Activated CD4-positive, alpha-beta T cell treated with anti-CD3 and anti-CD28 coated beads, Interleukin-2, amount 10 ng/mL, durations not matched to agents 7 days and 5 days (primary cell): ENCODE measurements around the gene SCYGR1. TPM values are rescaled to one million over a fixed set of nuclear protein-coding genes. Genes with fewer than 3 reads are reported as not detected.

Experiments
- CTCF ChIA-PET: fragments of 350-600 bp; sonication (Branson Sonifier 250); formaldehyde crosslinking; loops from one replicate; lab custom pipeline; 2021; ENCODE audit warnings: antibody characterized with exemption; lab: Charles Lee
- POLR2A ChIA-PET: fragments of 350-600 bp; sonication (Branson Sonifier 250); formaldehyde crosslinking; loops from one replicate; lab custom pipeline; 2021; ENCODE audit warnings: antibody characterized with exemption; lab: Charles Lee
- DNase-seq: peaks from one replicate; pipeline ENCODE4 v3.0.0-alpha.2; 2020
- H3K27ac Mint-ChIP-seq: one replicate; pipeline ENCODE4 v1.8.0; 2021; ENCODE audit warnings: mild to moderate bottlenecking, moderate library complexity, mixed read lengths
- H3K27me3 Mint-ChIP-seq: one replicate; pipeline ENCODE4 v1.8.0; 2021; ENCODE audit warnings: mixed read lengths
- H3K36me3 Mint-ChIP-seq: one replicate; pipeline ENCODE4 v1.8.0; 2021; ENCODE audit warnings: low read depth, mixed read lengths
- H3K4me1 Mint-ChIP-seq: one replicate; pipeline ENCODE4 v1.8.0; 2021; ENCODE audit warnings: mixed read lengths
- H3K4me3 Mint-ChIP-seq: one replicate; pipeline ENCODE4 v1.8.0; 2021; ENCODE audit warnings: mild to moderate bottlenecking, moderate library complexity, mixed read lengths
- H3K9me3 Mint-ChIP-seq: one replicate; pipeline ENCODE4 v1.8.0; 2021; ENCODE audit warnings: mixed read lengths
- total RNA-seq, 2 experiments: library from RNA; stranded (reverse); gene quantifications; one replicate each; pipeline ENCODE4 v1.2.3, GENCODE V29; 2021

Gene SCYGR1
- total RNA-seq, 2 experiments from 2014 or later, result not detected

GRCh38 chr2:227412877-227413276 is 25.1 kb upstream of the SCYGR1 start:
- ChIA-PET CTCF (no interaction called here), POLR2A (no interaction called here)
- H3K27ac Mint-ChIP-seq, result no peak overlapping the region
- DNase-seq, result no peak
- no peak overlapping the region for H3K4me3 Mint-ChIP-seq
- H3K4me1 Mint-ChIP-seq, result peaks cover 24% of the 10 kb centered on the region
- H3K36me3 Mint-ChIP-seq, result no peaks in the 10 kb centered on the region
- no peaks in the 10 kb centered on the region for H3K9me3 Mint-ChIP-seq
- H3K27me3 Mint-ChIP-seq, result no peaks in the 10 kb centered on the region

DNA sequence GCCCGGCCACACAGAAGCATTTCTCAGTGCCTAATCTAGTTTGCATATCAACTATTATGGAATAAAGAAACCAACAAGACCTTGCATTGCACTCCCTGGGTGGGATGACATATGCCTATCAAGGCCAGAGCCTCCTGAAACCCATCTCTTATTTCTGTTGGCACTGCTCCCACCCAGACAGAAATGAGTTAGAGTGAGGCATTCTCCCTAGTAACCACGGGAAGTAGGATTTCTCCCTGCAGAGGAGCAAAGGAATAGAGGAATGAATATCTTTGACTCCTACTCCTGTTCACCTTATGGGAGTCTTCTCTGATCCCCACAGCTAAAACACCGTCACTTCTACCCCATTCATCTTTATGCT is 24.2 kb upstream of the SCYGR1 start:
- Mint-ChIP-seq H3K36me3 (no peaks in the 10 kb centered on the region), H3K4me3 (no peak overlapping the region), H3K4me1 (peaks cover 24% of the 10 kb centered on the region), H3K9me3 (no peaks in the 10 kb centered on the region), H3K27me3 (no peaks in the 10 kb centered on the region), H3K27ac (no peak overlapping the region)
- DNase-seq, result no peak
- POLR2A ChIA-PET, result no interaction called here
- CTCF ChIA-PET, result no interaction called here

DNA sequence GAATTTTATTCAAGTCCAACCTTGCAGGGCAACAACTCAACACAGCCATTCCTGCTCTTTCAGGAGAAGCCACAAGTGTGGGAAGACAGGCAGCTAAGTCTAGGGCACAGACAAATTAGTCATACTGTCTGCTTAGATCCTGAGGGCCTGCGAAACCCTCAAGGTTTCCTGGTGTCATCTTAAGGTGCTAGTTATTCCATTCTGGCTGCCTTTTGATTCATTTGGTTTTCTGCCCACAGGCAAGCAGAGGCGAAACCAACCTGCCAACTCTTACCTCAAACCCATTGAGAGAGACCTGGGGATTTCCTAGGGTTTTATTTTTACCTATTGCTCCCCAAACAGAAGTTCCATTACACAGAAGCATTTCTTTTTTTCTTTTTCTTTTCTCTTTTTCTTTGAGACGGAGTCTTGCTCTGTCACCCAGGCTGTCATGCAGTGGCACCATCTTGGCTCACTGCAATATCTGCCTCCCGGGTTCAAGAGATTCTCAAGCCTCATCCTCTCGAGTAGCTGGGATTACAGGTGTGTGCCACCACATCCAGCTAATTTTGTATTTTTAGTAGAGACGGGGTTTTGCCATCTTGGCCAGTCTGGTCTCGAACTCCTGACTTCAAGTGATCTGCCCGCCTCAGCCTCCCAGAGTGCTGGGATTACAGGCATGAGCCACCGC is 23.7 kb upstream of the SCYGR1 start:
- peak; percentile 45 for DNase-seq
- H3K4me1 Mint-ChIP-seq, result peaks cover 29% of the 10 kb centered on the region
- ChIA-PET CTCF (no interaction called here), POLR2A (no interaction called here)
- no peaks in the 10 kb centered on the region for H3K36me3 Mint-ChIP-seq
- H3K9me3 Mint-ChIP-seq, result no peaks in the 10 kb centered on the region
- H3K27me3 Mint-ChIP-seq, result no peaks in the 10 kb centered on the region
- peak overlapping the region; percentile 6 for H3K27ac Mint-ChIP-seq
- no peak overlapping the region for H3K4me3 Mint-ChIP-seq

DNA sequence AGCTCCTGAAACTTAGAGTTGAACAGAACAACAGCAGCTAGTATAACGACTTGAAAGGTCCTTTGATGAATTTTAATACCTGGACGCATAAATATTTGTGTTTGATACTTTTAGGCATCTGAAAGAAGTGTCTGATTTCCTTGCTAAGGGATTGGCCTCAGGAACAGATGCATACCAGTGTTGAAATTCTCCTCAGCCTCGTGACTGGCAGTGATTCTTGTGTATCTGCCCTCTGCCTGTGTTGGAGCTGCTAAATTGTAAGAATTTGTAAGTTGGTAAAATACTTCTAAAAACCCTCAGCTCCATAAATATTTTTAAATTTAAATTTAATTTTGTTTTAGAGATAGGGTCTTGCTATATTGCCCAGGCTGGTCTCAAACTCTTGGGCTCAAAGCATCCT is 22.4 kb upstream of the SCYGR1 start:
- Mint-ChIP-seq H3K4me3 (no peak overlapping the region), H3K27ac (no peak overlapping the region), H3K36me3 (no peaks in the 10 kb centered on the region), H3K4me1 (peaks cover 32% of the 10 kb centered on the region), H3K9me3 (no peaks in the 10 kb centered on the region), H3K27me3 (no peaks in the 10 kb centered on the region)
- POLR2A ChIA-PET, result no interaction called here
- CTCF ChIA-PET, result interaction anchor here (0.6 to 1.6 kb wide), 2 partner anchors 8 to 1182 kb away, joined by 3 read pairs; no protein-coding TSS in a partner anchor
- DNase-seq, result no peak

DNA sequence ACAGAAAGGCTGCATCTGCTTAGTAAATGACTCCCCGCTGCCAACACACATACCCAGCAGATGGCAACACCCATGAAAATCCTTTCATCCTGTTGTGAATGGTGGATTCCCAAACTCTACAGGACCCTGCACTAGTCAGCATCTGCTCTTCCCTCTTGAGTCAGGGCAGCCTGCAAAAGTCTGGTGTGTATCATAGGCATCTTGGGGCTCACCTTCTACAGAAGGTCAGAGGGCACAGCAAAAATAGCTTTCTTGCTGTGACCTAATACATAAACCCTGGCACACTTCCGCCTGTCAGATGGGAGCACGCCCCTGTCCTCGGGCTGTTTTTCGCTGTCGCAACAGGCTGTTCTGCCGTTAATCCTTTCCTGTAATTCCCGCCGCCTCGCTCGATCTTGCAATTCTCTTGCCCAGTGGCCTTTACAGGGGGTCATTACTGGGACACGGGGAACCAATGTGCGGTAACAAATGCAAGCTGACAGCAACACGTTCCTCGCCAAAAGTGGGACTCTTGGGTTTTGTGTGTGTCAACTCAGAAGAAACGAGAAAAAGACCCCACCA is 19.9 kb upstream of the SCYGR1 start:
- no peaks in the 10 kb centered on the region for H3K27me3 Mint-ChIP-seq
- no peaks in the 10 kb centered on the region for H3K9me3 Mint-ChIP-seq

GRCh38 chr2:227406177-227407031 is 18.7 kb upstream of the SCYGR1 start:
- no peak overlapping the region for H3K27ac Mint-ChIP-seq
- H3K36me3 Mint-ChIP-seq, result no peaks in the 10 kb centered on the region
- H3K4me3 Mint-ChIP-seq, result no peak overlapping the region
- peaks cover 21% of the 10 kb centered on the region for H3K4me1 Mint-ChIP-seq
- no peaks in the 10 kb centered on the region for H3K27me3 Mint-ChIP-seq
- ChIA-PET CTCF (interaction anchor here (0.6 kb wide), 1 partner anchor 456 kb away, joined by 4 read pairs; no protein-coding TSS in a partner anchor), POLR2A (no interaction called here)
- peak; percentile 9 for DNase-seq
- H3K9me3 Mint-ChIP-seq, result no peaks in the 10 kb centered on the region

More for the DNA sequence above, 19.9 kb upstream of the SCYGR1 start:
- ChIA-PET CTCF (no interaction called here), POLR2A (no interaction called here)
- no peak overlapping the region for H3K27ac Mint-ChIP-seq
- no peak overlapping the region for H3K4me3 Mint-ChIP-seq
- peaks cover 32% of the 10 kb centered on the region for H3K4me1 Mint-ChIP-seq
- DNase-seq, result no peak
- H3K36me3 Mint-ChIP-seq, result no peaks in the 10 kb centered on the region

GRCh38 chr2:227404585-227405271 is 17.0 kb upstream of the SCYGR1 start:
- H3K27me3 Mint-ChIP-seq, result no peaks in the 10 kb centered on the region

GRCh38 chr2:227402959-227403358 is 15.2 kb upstream of the SCYGR1 start:
- Mint-ChIP-seq H3K27ac (no peak overlapping the region), H3K9me3 (no peaks in the 10 kb centered on the region), H3K36me3 (no peaks in the 10 kb centered on the region), H3K4me1 (peaks cover 17% of the 10 kb centered on the region), H3K27me3 (no peaks in the 10 kb centered on the region), H3K4me3 (no peak overlapping the region)
- DNase-seq, result no peak
- CTCF ChIA-PET, result no interaction called here
- POLR2A ChIA-PET, result interaction anchor here (0.6 kb wide), 1 partner anchor 52 kb away, joined by 3 read pairs; no protein-coding TSS in a partner anchor

More at GRCh38 chr2:227404585-227405271, 17.0 kb upstream of the SCYGR1 start:
- no peaks in the 10 kb centered on the region for H3K9me3 Mint-ChIP-seq
- peaks cover 15% of the 10 kb centered on the region for H3K4me1 Mint-ChIP-seq
- H3K4me3 Mint-ChIP-seq, result no peak overlapping the region
- CTCF ChIA-PET, result no interaction called here
- POLR2A ChIA-PET, result no interaction called here
- no peak for DNase-seq
- no peak overlapping the region for H3K27ac Mint-ChIP-seq
- H3K36me3 Mint-ChIP-seq, result no peaks in the 10 kb centered on the region

- Mint-ChIP-seq H3K4me3 (no peak overlapping the region), H3K36me3 (no peaks in the 10 kb centered on the region), H3K27ac (no peak overlapping the region), H3K9me3 (no peaks in the 10 kb centered on the region), H3K27me3 (no peaks in the 10 kb centered on the region), H3K4me1 (peaks cover 23% of the 10 kb centered on the region)
- ChIA-PET CTCF (interaction anchor here (1.1 kb wide), 1 partner anchor 8 kb away, joined by 3 read pairs; no protein-coding TSS in a partner anchor), POLR2A (no interaction called here)
- no peak for DNase-seq
Observed at GRCh38 chr2:227402321-227402720, 14.6 kb upstream of the SCYGR1 start.

DNA sequence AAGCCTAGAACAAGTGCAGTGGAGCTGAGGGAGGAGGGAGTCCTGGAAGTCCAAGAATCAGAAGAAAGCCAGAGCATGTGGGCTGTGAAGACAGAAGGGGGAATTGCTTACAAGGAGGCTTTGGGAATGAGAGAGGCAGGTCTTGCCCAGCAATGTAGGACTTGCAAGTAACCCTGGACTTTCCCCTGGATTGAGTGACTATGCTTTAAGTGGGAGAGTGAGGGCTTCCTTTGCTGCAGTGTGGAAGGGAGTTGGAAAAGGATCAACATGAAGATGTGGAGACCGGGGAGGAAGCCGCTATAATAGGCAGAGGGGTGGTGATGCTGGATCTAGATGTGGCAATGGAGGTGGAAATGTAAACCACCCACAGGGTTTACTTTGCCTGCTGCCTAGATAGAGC is 13.8 kb upstream of the SCYGR1 start:
- Mint-ChIP-seq H3K4me1 (peaks cover 19% of the 10 kb centered on the region), H3K27me3 (no peaks in the 10 kb centered on the region), H3K9me3 (no peaks in the 10 kb centered on the region), H3K36me3 (no peaks in the 10 kb centered on the region), H3K4me3 (no peak overlapping the region), H3K27ac (no peak overlapping the region)
- POLR2A ChIA-PET, result no interaction called here
- CTCF ChIA-PET, result interaction anchor here (1.1 kb wide), 1 partner anchor 8 kb away, joined by 3 read pairs; no protein-coding TSS in a partner anchor
- DNase-seq, result no peak

GRCh38 chr2:227398684-227399670 is 11.2 kb upstream of the SCYGR1 start:
- ChIA-PET POLR2A (interaction anchor here (0.6 kb wide), 1 partner anchor 84 kb away, joined by 6 read pairs; no protein-coding TSS in a partner anchor), CTCF (interaction anchor here (1.3 kb wide), 1 partner anchor 100 kb away, joined by 3 read pairs; no protein-coding TSS in a partner anchor)
- DNase-seq, result no peak
- H3K27me3 Mint-ChIP-seq, result no peaks in the 10 kb centered on the region
- H3K36me3 Mint-ChIP-seq, result no peaks in the 10 kb centered on the region
- peaks cover 8% of the 10 kb centered on the region for H3K4me1 Mint-ChIP-seq
- H3K9me3 Mint-ChIP-seq, result no peaks in the 10 kb centered on the region
- no peak overlapping the region for H3K27ac Mint-ChIP-seq
- H3K4me3 Mint-ChIP-seq, result no peak overlapping the region
